Measurements from ENCODE around the gene NAA10. TPM values are rescaled to one million over a fixed set of nuclear protein-coding genes. Genes with fewer than 3 reads are reported as not detected.

NAA10 gene
- 117 and 159 TPM in 2 replicates for polyA plus RNA-seq
- 35.5 and 40.4 TPM in 2 replicates for polyA minus RNA-seq

GRCh38 chrX:153934762-153935325 lies at the start of gene NAA10:
NAA10 (minus strand) TSS chrX:153935037; CDS start chrX:153934904, 133 bp downstream.
- no peak for TF ChIP-seq RAD21 (conservative IDR thresholded peaks at IDR 0.05)
- TF ChIP-seq POLR2AphosphoS5 (IDR thresholded peaks at IDR 0.05), result peak; percentile 33
- TF ChIP-seq MXI1 (conservative IDR thresholded peaks at IDR 0.05; ENCODE audit: poor library complexity, severe bottlenecking), result peak; percentile 73
- peak; percentile 31 for TF ChIP-seq SMC3 (conservative IDR thresholded peaks at IDR 0.05; ENCODE audit: poor library complexity)
- TF ChIP-seq EZH2 (IDR thresholded peaks at IDR 0.05; ENCODE audit: borderline replicate concordance, insufficient read depth, low read length, poor library complexity, severe bottlenecking), result no peak
- no peak for TF ChIP-seq REST (IDR thresholded peaks at IDR 0.05; ENCODE audit: borderline replicate concordance)

GRCh38 chrX:153983321-153983801 lies 48.5 kb upstream of the NAA10 start:
- no peaks in the 10 kb centered on the region for H3K9me3 ChIP-seq (ENCODE audit: low read length)
- no peak overlapping the region for H3K4me3 ChIP-seq (ENCODE audit: low read length)
- H3K27ac ChIP-seq (ENCODE audit: low read length), result no peak overlapping the region
- no peaks in the 10 kb centered on the region for H3F3A ChIP-seq (ENCODE audit: insufficient read depth, low read length, poor library complexity, severe bottlenecking)
- TF ChIP-seq EZH2 (IDR thresholded peaks at IDR 0.05; ENCODE audit: borderline replicate concordance, insufficient read depth, low read length, poor library complexity, severe bottlenecking), result no peak
- H4K20me1 ChIP-seq (ENCODE audit: insufficient read depth), result no peaks in the 10 kb centered on the region
- no peaks in the 10 kb centered on the region for H3K79me2 ChIP-seq (replicated peaks; ENCODE audit: insufficient read depth, low read length)
- no peak overlapping the region for H3K9ac ChIP-seq (ENCODE audit: low read length)
- no peak overlapping the region for H2AFZ ChIP-seq (ENCODE audit: low read depth, low read length)
- no peaks in the 10 kb centered on the region for H3K27me3 ChIP-seq (ENCODE audit: insufficient read depth, low read depth, low read length)
- H3K36me3 ChIP-seq (ENCODE audit: insufficient read depth, low read length), result no peaks in the 10 kb centered on the region
- no peaks in the 10 kb centered on the region for H3K9me2 ChIP-seq (ENCODE audit: insufficient read depth, low read length)
- no peak overlapping the region for H3K4me2 ChIP-seq (ENCODE audit: low read length)

More at GRCh38 chrX:153934762-153935325, at the start of gene NAA10:
- Histone ChIP-seq H3K4me3 (ENCODE audit: low read length) (peak within 1 kb of the TSS; percentile 73), H3K9ac (ENCODE audit: low read length) (peak within 1 kb of the TSS; percentile 70), H3K36me3 (ENCODE audit: insufficient read depth, low read length) (no peaks in the 10 kb centered on the region), H3K79me2 (replicated peaks; ENCODE audit: insufficient read depth, low read length) (no peaks in the 10 kb centered on the region), H3K4me2 (ENCODE audit: low read length) (peak within 1 kb of the TSS; percentile 48), H3K9me2 (ENCODE audit: insufficient read depth, low read length) (no peaks in the 10 kb centered on the region), H2AFZ (ENCODE audit: low read depth, low read length) (no peak within 1 kb of the TSS), H3K27ac (ENCODE audit: low read length) (peak within 1 kb of the TSS; percentile 37), H3F3A (ENCODE audit: insufficient read depth, low read length, poor library complexity, severe bottlenecking) (no peaks in the 10 kb centered on the region), H3K27me3 (ENCODE audit: insufficient read depth, low read depth, low read length) (no peaks in the 10 kb centered on the region), H3K9me3 (ENCODE audit: low read length) (no peaks in the 10 kb centered on the region), H4K20me1 (ENCODE audit: insufficient read depth) (no peaks in the 10 kb centered on the region)

GRCh38 chrX:153981771-153982533 lies 47.1 kb upstream of the NAA10 start:
- Histone ChIP-seq H3K27me3 (ENCODE audit: insufficient read depth, low read depth, low read length) (no peaks in the 10 kb centered on the region), H3K27ac (ENCODE audit: low read length) (no peak overlapping the region), H3K36me3 (ENCODE audit: insufficient read depth, low read length) (no peaks in the 10 kb centered on the region), H3K4me3 (ENCODE audit: low read length) (no peak overlapping the region), H3K9me2 (ENCODE audit: insufficient read depth, low read length) (no peaks in the 10 kb centered on the region), H3K79me2 (replicated peaks; ENCODE audit: insufficient read depth, low read length) (no peaks in the 10 kb centered on the region), H3K9me3 (ENCODE audit: low read length) (no peaks in the 10 kb centered on the region), H4K20me1 (ENCODE audit: insufficient read depth) (no peaks in the 10 kb centered on the region), H2AFZ (ENCODE audit: low read depth, low read length) (no peak overlapping the region), H3K9ac (ENCODE audit: low read length) (no peak overlapping the region), H3K4me2 (ENCODE audit: low read length) (no peak overlapping the region), H3F3A (ENCODE audit: insufficient read depth, low read length, poor library complexity, severe bottlenecking) (no peaks in the 10 kb centered on the region)
- no peak for TF ChIP-seq EZH2 (IDR thresholded peaks at IDR 0.05; ENCODE audit: borderline replicate concordance, insufficient read depth, low read length, poor library complexity, severe bottlenecking)
- TF ChIP-seq SMC3 (conservative IDR thresholded peaks at IDR 0.05; ENCODE audit: poor library complexity), result no peak
- TF ChIP-seq MXI1 (conservative IDR thresholded peaks at IDR 0.05; ENCODE audit: poor library complexity, severe bottlenecking), result no peak
